Embryonic facial prominence (tissue), 1 donor: ENCODE data around the gene TNS3.

Source experiments
- DNase-seq: peaks from one replicate; pipeline ENCODE4 v3.0.0-alpha.2; 2016; ENCODE audit errors: extremely low spot score

TNS3 gene

DNA sequence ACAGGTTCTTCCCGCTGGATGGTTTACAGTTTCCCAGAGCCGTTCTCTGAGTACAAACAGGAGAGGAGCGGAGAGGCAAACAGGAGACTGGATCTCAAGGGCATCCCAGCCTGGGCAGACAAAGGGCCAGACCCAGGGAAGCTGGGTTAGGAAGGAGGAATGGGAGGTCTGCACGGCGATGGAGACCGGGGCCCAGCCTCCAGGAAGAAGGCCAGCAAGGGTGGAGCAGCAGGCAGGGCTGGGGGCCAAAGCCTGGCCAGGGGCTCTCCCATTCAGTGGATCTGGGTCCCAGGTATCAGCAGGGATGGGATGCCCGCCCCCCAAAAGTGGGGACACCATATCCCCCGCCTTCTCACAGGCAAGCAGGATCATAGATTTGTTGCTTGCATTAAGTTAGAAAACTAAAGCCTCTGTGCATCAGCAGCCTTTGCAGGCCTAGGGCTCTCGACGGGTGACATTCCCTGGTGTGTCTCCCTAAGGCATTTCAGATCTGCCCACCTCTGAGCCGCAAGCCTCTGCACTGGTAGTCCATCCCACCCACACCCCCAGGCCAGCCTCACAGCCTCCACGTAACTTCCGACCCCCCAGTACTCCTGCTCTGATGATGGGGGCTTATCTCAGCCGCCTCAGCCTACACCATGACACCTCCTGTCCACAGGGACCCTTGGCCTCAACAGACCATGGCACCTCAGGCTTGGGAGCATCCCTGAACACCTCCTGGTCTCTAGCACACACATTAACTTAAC lies 59.9 kb downstream of the TNS3 start:
- DNase-seq, result no peak

DNA sequence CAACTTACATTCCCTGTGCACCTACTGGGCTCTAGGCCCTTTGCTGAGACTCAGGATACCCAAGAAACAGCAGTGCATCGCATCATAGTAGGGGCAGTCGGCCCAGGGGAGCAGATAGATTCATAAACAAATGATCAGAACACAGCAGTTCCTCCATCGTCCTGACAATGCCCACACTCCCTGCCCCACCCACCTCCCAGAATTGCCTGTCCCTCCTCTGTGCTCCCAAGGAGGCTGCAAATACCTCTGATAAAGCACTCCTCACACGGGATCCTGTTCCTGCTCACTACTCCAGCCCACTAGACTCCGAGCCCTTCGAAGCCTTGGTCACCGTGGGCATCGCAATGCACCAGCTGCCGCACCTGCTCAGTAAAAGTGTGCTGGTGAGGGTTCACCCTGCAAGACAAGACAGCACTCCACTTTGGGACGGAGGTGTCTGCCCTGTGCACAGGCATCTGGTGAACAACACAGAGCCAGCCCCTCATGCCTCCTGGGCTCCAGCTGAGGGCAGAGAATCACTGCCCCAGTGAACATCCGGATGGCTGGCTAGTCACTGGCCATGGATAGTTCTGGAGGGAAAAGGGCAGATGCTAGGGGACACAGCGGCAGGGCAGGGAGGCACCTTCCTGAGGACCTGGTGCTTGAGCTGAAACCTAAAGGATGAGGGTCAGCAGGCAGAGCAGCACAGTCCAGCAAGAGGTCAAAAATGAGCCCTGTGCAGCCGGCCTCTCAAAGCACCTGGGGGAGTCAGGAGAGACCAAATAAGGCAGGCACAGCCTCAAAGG lies 60.7 kb downstream of the TNS3 start:
- no peak for DNase-seq

DNA sequence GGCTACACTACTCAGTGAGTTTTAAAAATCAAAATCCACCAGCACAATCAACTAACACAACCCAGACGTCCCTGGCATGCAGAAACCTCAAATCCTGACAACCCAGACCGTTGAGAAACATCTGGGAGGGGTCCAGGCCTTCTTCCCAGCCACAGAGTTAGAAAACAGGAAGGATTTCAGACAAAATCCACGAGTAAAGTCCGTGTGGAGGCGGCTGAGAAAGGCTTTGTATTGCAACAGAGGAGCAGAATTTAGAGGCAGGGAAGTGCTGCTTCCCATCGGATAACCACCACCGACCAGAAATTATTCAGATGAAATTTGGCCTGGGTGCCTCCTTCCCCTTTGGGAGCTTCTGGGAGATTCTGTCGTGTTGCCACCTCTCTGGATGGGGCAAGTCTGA lies 61.5 kb downstream of the TNS3 start:
- DNase-seq, result no peak

DNA sequence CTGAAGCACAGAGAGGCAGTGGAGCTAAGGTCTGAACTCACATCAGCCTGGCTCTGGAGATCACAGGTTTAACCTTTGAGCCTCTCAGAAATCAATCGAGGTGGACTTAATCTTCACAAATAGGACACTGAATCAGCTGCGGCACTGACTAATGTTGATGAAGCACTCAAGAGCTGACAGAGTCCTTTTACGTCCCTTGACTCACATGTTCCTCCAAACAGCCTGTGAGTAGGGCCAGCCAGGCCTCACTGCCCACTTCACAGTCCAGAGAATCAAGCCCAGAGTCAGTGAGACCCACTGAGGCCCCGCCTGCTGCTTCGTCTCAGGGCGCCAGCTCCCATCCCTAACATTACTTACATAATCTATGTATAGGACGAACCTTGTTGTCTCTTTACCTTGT lies 63.1 kb downstream of the TNS3 start:
- no peak for DNase-seq

DNA sequence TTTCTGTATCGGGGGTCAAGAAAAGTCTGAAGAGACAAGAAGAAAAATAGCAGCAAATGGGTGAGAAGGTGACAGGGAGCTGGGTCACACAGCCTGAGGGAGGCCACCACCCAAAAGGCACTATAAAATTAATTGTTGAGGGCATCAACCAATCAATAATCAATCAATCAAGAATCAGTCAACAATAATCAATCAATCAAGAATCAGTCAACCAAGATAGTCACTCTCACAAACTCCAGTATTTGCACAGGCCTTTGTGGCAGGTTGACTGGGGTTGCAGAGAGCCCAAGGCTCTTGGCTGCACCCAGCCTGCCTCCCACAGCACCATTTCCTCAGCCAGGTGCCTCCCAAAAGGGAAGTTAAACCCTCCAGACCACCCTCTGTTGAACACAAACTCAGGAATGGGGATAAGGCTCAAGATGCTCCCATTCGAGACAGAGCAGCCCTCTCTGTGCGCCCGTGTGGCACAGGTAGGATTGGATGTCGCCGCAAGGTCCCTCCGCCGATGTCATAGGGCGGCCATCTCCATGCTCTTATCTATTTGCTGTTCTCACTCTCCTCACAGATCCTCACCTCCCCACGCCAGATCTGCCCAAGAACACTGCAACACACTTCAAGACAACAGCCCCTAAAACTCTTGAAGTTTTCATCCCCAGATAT lies 64.0 kb downstream of the TNS3 start:
- no peak for DNase-seq

DNA sequence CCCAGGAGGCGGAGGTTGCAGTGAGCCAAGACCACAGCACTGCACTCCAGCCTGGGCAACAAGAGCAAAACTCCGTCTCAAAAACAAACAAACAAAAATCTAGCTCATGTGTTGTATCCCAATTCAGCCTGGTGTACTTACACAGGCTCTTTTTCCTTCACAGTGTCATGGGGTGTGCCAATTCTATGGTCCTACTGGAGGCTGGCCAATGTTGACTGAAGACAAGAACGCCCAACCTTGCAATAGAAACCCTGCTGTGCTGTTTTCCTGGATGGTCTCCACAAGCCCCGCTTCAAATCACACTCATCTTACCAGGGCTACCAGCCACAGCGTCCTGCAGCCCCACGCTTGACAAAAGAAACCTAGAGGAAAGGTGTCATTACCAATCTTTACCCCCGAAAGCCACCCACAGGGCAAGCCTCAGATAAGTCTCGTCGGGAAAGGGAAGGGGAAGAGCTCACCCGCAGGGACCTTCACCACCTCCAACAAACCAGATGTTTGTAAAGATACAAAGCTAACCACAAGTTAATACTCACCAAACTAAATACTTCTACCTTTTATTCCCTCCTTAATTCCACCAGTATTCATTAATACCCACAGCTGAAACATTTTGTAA lies 64.8 kb downstream of the TNS3 start:
- DNase-seq, result no peak

DNA sequence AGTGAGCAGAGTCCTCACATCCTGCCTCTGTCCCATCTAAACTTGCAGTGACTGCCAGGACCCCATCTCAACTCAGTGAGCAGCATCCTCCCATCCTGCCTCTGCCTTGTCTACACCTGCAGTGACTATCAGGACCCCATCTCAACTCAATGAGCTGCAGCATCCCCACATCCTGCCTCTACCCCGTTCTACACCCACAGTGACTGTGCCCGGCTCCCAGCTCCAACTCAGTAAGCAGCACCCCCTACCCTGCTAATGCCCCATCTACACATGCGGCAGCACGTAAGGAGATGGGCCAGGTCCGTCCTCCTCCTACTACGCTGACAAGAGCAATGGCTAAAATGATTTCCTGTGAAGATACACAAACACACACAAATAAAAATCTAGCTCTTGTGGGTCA lies 65.5 kb downstream of the TNS3 start:
- DNase-seq, result no peak

DNA sequence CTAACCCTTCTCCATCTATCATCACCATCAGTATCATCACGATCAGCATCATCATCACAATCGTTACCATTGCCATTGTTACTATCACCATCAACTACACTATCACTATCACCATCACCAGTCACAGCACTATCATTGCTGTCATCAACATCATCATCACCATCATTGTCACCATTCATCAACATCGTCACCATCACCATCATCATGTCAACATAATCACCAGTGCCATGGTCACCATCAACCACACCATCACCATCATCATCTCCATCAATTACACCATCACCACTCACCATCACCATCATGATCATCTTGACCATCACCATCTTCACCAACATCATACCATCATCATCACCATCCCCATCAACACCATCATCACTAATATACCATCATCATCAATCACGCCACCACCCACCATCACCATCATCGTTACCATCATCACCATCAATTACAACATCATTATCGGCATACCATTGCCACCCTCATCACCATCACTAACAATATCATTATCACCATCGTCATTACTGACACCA lies 66.5 kb downstream of the TNS3 start:
- DNase-seq, result no peak

DNA sequence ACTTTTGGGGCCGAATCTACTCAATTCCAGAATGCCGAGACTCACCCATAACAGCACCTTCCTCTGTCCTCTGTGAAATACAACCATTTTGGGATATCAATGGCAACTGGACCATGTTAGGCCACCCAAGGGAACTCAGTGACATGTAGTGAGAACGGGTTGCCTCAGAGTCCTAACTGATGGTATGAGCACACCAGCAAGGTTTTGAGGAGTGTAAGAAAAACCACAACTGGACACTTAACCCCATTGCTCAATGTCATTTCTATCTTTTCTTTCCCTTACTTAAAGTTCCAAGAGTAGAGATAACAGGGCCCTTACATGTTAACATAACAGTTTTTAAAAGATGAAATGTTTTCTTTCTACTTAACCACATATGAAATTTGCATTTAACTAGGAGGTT lies 67.1 kb downstream of the TNS3 start:
- DNase-seq, result no peak

DNA sequence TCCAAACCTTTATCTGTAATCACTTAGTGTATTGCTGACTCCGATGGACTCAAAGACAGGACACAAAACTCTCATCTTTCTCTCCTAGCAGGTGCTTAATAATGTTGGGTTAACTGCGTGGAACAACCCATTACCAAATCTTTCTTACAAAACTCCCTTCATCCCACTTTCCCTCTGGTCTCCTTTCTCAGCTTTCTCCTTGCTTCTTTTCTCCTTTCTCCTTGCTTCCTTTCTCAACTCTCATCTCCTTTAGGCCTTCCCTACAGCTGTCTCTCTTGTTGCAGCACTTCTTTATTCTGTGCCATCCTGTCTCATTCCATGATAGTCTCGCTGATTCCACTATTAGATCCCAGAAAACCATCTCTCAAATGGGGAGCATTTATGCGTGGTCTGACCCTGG lies 67.5 kb downstream of the TNS3 start:
- no peak for DNase-seq

DNA sequence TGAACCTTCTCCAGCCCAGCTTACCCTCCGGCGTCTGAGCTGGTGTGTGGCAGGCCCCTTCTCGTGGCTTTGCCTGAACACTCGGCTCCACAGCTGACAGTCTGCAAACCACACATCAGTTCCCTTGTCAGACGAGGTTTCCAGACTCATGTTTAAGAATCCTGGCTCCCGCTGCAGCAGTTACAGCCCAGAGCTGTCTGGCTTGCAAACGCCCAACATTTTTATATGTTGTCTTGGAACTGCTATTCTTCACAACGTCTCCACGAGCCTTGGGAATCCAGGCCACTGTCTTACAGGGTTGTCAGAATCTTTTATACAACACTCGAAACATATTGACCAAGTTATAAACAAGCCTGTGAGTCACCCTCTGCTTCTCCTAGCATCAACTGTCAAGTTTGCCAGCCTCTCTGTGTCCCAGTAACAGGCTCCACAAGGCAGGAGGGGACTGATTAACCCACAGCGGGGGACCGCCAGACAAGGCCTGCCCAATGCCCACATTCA lies 68.1 kb downstream of the TNS3 start:
- no peak for DNase-seq

DNA sequence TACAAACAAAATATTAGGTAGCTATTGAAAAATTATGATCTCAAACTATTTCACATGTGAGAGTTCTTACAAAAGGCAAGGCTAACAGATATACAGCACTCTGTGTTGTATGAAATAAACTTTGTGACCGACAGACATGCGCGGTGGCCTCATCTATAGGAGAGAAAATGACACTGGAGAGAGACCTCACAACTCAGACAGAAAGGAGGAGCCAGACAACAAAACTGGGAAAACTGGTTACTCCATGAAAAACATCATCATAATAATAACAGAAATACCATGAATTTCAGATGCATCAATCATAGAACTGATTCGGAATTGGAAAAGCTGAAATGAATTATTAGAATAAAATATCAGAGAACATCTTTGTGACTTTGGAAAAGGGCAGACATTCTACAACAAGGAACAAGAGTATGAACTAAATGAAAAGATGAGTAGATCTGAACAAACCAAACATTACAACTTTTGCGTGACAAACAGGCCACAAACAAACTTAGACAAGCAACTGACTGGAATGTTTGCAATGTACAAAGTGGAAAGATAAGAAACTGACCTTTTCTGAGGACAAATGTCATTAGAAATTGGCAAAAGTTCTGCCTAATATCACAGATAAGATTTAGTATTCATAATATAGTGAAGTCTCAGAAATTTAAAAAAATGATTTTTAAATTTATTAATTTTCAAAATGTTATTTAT lies 69.3 kb downstream of the TNS3 start:
- no peak for DNase-seq

DNA sequence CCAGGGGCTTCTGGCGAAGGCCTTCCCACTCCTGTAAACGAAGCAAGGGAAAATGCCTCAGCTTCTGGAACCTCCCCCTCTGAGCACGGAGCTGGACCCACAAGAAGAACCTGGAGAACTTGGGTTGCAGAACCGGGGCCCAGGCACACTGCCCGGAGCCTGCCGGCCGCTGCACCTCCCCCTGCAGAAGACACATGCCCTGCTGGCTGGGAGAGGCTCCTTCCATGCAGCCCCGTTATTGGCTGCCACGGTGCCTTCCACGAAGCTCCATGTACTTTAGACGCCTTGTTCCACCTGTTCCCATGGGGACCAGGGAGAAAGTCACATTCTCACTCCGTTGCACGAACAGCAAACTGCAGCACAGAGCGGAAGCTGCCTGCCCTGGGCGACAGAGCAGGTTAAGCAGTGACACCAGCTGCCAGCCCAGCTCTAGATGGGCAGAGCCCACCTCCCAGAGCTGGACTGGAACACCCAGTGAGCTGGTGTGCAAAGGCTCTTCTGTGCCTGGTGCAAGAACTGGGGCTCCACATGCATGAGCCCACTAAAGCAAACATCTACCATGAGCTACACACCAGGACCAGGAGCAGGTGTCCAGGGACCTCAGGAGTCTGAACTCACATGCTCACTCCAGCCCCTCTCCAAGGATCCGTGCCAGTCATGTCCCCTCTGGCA lies 70.1 kb downstream of the TNS3 start:
- DNase-seq, result no peak

DNA sequence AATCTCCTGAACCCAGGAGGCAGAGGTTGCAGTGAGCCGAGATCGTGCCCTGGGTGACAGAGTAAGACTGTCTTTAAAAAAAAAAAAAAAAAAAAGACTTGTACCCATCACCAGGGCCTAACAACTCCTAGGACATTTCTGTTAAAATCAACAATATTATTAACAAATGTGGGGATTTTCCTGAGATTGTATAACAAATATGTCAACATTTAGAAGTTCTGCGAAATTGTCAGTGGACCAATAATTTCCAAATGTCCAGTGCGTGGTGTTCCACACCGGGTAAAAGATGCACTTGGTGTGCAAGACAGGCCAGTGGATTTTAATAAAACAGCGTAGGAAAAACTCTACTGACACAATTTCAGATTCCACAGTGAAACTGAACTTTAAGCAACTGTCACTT lies 71.1 kb downstream of the TNS3 start:
- no peak for DNase-seq

DNA sequence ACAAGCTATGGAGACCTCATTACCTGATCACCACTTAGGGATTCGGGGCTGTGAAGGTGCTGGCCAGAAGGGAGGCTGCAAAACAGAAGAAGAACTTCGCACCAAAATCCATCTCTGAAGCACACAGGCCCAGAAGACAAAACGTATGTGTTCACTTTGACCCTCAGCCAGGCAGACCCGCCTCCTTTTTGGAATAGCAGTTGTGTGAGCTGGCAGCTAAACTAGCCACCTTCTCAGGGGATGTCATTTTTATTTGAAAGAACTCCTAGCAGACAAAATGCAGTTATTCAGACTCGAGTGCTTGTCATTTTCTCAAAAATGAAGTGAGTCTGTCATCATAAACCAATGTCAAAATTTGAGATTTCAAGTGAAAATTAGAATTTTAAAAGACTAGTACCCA lies 71.7 kb downstream of the TNS3 start:
- DNase-seq, result no peak

DNA sequence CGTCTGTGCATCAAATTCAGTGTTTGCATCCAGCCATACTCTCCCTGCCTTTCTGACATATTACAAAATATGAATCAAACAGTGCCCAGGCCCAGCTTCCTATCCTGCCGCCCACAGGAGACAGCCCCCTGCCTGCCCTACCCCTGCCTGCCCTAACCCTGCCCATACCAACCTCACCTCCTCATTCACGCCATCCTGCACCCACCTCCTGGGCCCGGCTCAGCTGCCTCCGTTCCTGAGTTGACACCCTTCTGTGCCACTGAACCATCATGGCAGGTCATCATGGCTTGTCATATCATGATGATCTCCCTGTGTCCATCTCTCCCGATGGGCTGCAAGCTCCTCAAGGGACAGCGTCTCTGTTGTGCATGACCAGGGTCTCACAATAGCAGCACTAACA lies 72.3 kb downstream of the TNS3 start:
- no peak for DNase-seq

DNA sequence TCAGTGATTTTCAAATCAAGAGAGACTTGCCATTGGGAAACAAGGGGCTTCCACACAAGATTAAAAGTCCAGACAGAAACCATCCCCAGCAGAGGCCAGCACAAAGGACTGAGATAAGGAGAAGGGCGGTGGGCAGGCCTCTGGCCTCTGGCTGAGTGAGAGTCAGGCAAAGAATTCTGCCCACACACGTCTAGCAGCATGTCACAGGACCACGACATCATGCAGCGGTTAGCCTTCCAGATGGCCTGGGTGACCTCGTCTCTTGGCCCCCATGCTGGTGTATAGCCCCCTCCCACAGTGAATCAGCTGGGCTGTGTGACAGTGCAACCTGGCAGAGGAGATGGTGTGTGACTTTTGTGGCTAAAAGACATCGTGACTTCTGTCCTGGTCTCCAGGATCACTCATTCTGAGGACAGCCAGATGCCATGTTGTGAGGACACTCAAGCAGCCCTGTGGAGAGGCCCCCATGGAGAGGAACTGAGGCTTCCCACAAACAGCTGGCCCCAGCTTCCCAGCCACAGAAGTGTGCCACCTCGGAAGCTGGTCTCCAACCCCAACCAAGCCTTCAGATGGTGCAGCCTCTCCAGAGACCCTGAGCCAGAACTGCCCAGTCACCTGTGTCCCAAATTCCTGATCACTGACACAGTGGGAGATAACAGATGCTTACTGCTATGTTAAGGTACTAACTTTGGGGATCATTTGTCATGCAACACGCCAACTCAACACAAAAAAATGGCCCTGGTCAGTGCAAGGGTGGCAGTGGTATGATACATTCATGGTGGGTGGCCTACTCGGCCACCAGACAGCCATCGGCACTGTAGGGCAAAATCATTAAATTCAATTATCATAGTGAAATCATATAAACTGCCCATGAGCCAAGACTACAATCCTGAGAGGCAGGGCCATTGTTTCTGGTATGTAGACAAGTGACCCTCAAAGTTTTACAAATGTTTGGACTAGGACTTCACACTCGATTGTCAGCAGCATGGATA lies 73.2 kb downstream of the TNS3 start:
- no peak for DNase-seq

DNA sequence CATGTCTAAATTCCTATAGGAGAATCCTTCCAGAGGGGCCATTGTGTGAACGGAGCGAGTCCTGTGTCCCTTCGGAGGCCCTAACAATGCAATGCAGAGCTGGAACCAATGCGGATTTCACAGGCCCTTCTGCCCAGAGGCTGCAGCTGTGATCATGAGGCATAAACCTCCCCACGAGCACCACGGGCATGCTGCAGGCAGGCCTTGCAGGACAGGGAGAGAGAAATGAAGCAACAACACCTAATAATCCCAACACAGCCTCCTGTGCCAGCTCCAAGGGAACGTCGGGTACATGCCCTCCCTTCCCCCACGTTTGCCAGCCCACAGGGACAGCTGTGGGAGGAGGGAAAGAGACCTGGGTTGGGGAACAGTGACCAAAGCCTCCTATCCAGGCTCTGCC lies 74.4 kb downstream of the TNS3 start:
- no peak for DNase-seq
